AG04450 (cell line): Measurements from ENCODE around the gene LAMA2. TPM values are rescaled to one million over a fixed set of nuclear protein-coding genes. Genes with fewer than 3 reads are reported as not detected.

Source experiments
- CTCF ChIA-PET: fragments of 300-600, 350-600 bp; formaldehyde crosslinking; extraction: SDS; loops from one replicate; lab custom pipeline; 2022; ENCODE audit warnings: antibody characterized with exemption, inconsistent platforms; lab: Charles Lee
- POLR2A ChIA-PET: fragments of 350-600 bp; formaldehyde crosslinking; extraction: SDS; loops from one replicate; lab custom pipeline; 2021; ENCODE audit warnings: antibody characterized with exemption, inconsistent platforms; lab: Yijun Ruan, JAX
- DNase-seq: peaks from one replicate; pipeline ENCODE4 v3.0.0-alpha.2; 2011; ENCODE audit warnings: low read depth, low spot score
- H3K27ac ChIP-seq: one replicate; pipeline ENCODE4 v1.5.1; 2012; ENCODE audit warnings: low read depth, low read length, control low read depth
- H3K27me3 ChIP-seq: one replicate; pipeline ENCODE4 v1.6.0; 2012; ENCODE audit warnings: low read length; ENCODE audit not compliant: control insufficient read depth, insufficient read depth
- H3K4me3 ChIP-seq: 2 replicates; pipeline ENCODE4 v1.5.1; 2011; ENCODE audit warnings: mild to moderate bottlenecking, low read depth, low read length, control low read depth
- H3K9me3 ChIP-seq: 2 replicates; pipeline ENCODE4 v1.5.1; 2012; ENCODE audit warnings: low read length; ENCODE audit not compliant: control insufficient read depth, insufficient read depth
- polyA plus RNA-seq: library from polyadenylated mRNA; depleted of rRNA; stranded (reverse); fragments of >200 nt; gene quantifications from 2 replicates; pipeline ENCODE4 v1.2.3, GENCODE V29; 2011
- TF ChIP-seq, protein P1 (sequence below): IDR thresholded peaks from 2 replicates; pipeline ENCODE4 v1.5.1; 2011; ENCODE audit warnings: low read depth, low read length, control low read depth, inconsistent platforms

Gene LAMA2
- polyA plus RNA-seq, 1 experiment, result 33.0 TPM

DNA sequence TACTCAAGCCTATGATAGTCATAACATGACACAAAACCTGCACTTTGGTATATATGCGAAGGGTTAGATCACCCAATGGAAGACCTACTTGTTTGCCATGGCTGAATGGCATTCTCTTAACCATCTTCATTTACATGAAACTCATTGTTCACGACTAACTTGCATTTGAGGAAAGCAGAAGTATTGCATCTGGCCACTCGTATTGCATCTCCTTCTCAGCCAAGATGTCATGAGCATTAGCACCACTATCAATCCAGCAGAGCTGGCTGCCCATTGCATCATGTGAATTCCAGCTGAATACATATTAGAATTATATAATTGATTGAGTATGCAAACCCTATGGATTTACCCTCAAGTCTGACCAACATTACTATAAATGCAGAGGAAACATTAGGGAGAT, 390.2 kb downstream of the LAMA2 start:
- no peak for DNase-seq
- TF ChIP-seq, protein P1, sequence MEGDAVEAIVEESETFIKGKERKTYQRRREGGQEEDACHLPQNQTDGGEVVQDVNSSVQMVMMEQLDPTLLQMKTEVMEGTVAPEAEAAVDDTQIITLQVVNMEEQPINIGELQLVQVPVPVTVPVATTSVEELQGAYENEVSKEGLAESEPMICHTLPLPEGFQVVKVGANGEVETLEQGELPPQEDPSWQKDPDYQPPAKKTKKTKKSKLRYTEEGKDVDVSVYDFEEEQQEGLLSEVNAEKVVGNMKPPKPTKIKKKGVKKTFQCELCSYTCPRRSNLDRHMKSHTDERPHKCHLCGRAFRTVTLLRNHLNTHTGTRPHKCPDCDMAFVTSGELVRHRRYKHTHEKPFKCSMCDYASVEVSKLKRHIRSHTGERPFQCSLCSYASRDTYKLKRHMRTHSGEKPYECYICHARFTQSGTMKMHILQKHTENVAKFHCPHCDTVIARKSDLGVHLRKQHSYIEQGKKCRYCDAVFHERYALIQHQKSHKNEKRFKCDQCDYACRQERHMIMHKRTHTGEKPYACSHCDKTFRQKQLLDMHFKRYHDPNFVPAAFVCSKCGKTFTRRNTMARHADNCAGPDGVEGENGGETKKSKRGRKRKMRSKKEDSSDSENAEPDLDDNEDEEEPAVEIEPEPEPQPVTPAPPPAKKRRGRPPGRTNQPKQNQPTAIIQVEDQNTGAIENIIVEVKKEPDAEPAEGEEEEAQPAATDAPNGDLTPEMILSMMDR, result no peak
- ChIA-PET POLR2A (no interaction called here), CTCF (no interaction called here)
- H3K9me3 ChIP-seq, result no peaks in the 10 kb centered on the region
- H3K27me3 ChIP-seq, result no peaks in the 10 kb centered on the region
- H3K4me3 ChIP-seq, result no peak overlapping the region
- H3K27ac ChIP-seq, result no peak overlapping the region

DNA sequence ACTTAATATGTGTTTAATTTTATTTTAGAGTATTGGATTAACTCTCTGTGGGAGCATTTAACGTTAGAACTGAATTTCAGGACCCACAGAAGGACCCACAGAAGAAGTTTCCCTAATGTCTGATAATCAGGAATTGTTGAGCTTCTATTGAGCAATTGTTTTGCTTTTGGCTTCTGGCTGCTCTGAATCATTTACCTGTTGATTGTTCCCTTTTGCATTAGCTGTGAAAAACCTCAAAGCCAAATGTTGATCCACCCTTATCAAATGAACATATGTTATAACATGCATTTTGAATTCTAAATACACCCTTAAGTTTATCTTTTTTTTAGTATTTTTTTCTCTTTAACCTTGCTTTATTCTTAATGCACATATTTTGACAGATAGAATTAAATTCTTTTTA, 393.5 kb downstream of the LAMA2 start:
- ChIA-PET POLR2A (no interaction called here), CTCF (no interaction called here)
- no peak overlapping the region for H3K4me3 ChIP-seq
- TF ChIP-seq, protein P1, result no peak
- no peak overlapping the region for H3K27ac ChIP-seq
- DNase-seq, result no peak
- H3K27me3 ChIP-seq, result no peaks in the 10 kb centered on the region
- H3K9me3 ChIP-seq, result no peaks in the 10 kb centered on the region

DNA sequence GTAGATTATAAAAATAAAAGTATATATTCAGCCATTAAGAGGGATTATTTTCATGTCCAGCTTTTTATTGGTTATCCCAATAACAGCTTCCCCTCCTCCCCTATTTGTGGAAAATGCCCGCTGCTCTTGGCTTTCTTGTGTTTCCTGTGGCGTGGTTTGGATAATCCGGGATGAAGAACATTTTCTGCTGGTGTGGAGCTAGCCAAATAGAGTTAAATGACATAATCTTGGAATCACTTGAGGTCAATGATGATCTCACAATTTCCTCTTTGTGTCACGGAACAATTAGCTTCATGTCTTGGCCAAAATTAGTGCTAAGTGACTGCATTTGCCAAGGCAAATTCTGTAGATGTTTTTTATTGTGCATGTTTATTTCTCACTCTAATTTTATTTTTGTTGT, 394.0 kb downstream of the LAMA2 start:
- CTCF ChIA-PET, result no interaction called here
- Histone ChIP-seq H3K27me3 (no peaks in the 10 kb centered on the region), H3K27ac (no peak overlapping the region), H3K4me3 (no peak overlapping the region), H3K9me3 (no peaks in the 10 kb centered on the region)
- TF ChIP-seq, protein P1, result no peak
- DNase-seq, result no peak
- POLR2A ChIA-PET, result no interaction called here

DNA sequence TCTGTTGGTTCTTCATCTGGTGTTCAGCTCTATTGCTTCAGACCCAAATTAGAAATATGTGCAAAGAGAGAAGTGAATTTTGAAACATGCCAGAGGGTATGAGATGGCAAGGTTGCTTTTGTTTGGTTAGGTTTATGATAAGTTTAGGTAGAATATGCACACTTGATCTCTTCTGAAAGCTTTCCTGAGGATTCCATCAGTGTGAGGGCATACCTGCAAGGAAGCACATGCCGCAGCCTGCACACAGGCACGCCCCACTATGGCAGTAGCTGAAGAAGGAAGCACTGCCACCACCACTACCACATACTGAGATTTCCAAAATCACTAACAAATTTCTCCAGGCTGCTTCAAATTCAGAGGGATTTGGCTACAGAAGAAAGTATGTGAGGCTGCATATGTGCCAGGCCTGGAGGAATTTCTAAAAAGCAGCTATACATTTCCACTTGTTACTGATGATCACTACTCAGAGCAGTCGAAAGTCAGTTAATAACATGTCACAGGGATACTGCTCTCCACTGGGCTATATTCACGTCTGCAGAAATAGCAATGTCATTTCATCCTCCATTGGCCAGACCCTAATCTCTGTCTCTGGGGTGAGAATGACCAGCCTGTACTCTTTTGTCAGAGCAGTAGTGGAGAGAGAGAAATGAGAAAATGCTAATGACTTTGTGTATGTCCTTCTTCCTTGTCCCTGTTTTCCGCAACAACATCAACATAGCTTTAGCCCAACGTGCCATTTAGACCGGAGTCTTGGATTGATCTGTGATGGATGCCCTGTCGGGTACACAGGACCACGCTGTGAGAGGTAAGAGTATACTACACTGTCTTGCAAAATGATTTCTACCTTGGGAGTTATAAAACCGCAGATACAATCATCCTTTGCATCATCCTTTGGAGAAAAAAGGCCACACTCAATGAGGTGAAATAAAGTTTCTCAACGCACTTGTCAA, 396.7 kb downstream of the LAMA2 start:
- CTCF ChIA-PET, result no interaction called here
- TF ChIP-seq, protein P1, result no peak
- POLR2A ChIA-PET, result no interaction called here

DNA sequence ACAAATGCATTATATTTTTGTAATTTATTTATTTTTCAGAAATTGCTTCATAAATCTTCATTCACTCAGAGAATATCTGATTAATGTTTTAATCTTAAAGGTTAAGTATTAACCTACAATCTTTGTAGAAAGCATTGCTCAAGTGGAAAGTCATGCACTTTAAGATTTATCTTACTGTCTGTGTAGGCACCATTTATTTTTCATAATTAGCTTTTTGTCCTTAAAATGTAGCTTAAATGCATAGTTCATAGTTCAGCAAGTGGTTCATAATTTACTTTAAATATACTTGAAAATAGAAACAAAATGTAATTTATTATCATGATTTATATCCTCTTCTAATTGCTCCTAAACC, 397.3 kb downstream of the LAMA2 start:
- H3K4me3 ChIP-seq, result no peak overlapping the region

More for the DNA sequence above, 396.7 kb downstream of the LAMA2 start:
- no peak for DNase-seq
- Histone ChIP-seq H3K4me3 (no peak overlapping the region), H3K9me3 (no peaks in the 10 kb centered on the region), H3K27ac (no peak overlapping the region), H3K27me3 (no peaks in the 10 kb centered on the region)

More for the DNA sequence above, 397.3 kb downstream of the LAMA2 start:
- no peak for DNase-seq
- TF ChIP-seq, protein P1, result no peak
- Histone ChIP-seq H3K27ac (no peak overlapping the region), H3K9me3 (no peaks in the 10 kb centered on the region), H3K27me3 (no peaks in the 10 kb centered on the region)
- POLR2A ChIA-PET, result no interaction called here
- CTCF ChIA-PET, result no interaction called here
